ENCODE data around the gene LANCL2. TPM values are rescaled to one million over a fixed set of nuclear protein-coding genes. Genes with fewer than 3 reads are reported as not detected.

LANCL2 gene
- total and polyA plus RNA-seq, 3 experiments from 2014 or later: 7.4 to 24.1 (median 22.1) TPM

- Histone ChIP-seq H3K9me3 (ENCODE audit: low read length) (no peaks in the 10 kb centered on the region), H3K27me3 (ENCODE audit: insufficient read depth, low read length, poor library complexity, severe bottlenecking) (no peaks in the 10 kb centered on the region), H3K36me3 (ENCODE audit: insufficient read depth, low read length) (no peaks in the 10 kb centered on the region), H3K27ac (ENCODE audit: low read depth, low read length) (no peak overlapping the region), H3K4me3 (ENCODE audit: low read length) (no peak overlapping the region), H3K4me1 (ENCODE audit: insufficient read depth, low read length) (peaks cover 16% of the 10 kb centered on the region)
- peaks cover 0 to 1% of the 10 kb centered on the region in 2 donors for H3K27me3 Mint-ChIP-seq
- ChIA-PET CTCF (no interaction called here), POLR2A (no interaction called here)
- H3K36me3 Mint-ChIP-seq: no peaks in the 10 kb centered on the region
- H3K4me3 Mint-ChIP-seq: no peak overlapping the region
- H3K9me3 Mint-ChIP-seq: no peaks in the 10 kb centered on the region
- DNase-seq: no peak
- H3K27ac Mint-ChIP-seq: no peak overlapping the region
- H3K4me1 Mint-ChIP-seq: peaks cover 21 to 50% (median 30%) of the 10 kb centered on the region in 3 donors
Measured at GRCh38 chr7:55441002-55441401, 75.9 kb downstream of the LANCL2 start.

DNA sequence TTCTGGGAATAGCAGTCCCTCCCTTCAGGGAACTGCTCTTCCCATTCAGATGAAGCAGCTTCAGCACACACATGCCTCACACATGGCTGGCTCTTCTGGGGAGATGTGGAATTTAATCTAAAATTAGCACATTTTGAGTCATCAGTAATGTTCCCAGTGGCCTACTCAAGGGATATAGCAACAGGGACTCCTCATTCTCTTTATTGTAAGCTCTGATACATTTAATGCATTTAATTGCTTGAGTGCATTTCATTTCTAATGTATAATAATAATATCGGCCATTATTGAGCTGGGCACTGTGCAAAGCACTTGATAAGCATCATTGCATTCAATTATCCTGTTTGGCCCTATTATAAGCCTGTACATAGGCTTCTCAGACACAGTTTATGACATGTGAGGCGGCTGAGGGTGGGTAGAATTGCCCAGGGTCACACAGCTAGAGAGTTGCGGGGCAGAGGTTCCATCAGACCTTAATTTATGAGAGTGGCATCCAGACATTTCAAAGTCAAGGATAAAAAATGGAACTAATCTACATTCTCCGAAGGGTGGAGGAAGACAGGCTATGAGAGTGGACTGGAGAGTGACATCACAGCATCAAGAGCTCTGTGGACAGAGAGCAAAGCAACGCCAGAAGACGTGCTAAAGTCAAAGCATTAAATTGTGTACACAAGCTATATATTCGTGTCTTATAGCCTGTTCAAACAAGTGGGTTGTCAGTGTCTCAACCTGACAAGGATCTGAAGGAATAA, 76.8 kb downstream of the LANCL2 start:
- Histone ChIP-seq H3K36me3 (ENCODE audit: insufficient read depth, low read length) (no peaks in the 10 kb centered on the region), H3K27ac (ENCODE audit: low read depth, low read length) (no peak overlapping the region), H3K4me1 (ENCODE audit: insufficient read depth, low read length) (peaks cover 16% of the 10 kb centered on the region), H3K27me3 (ENCODE audit: insufficient read depth, low read length, poor library complexity, severe bottlenecking) (no peaks in the 10 kb centered on the region), H3K9me3 (ENCODE audit: low read length) (no peaks in the 10 kb centered on the region), H3K4me3 (ENCODE audit: low read length) (no peak overlapping the region)
- H3K4me3 Mint-ChIP-seq: no peak overlapping the region
- peak overlapping the region in 1 of 8 donors; percentile 3 for H3K27ac Mint-ChIP-seq
- ChIA-PET CTCF (interaction anchor here (1.0 kb wide), 1 partner anchor 9 kb away, joined by 3 read pairs; no protein-coding TSS in a partner anchor), POLR2A (no interaction called here)
- H3K4me1 Mint-ChIP-seq: peaks cover 21 to 50% (median 39%) of the 10 kb centered on the region in 3 donors
- H3K36me3 Mint-ChIP-seq: peaks cover 0 to 1% (median 0%) of the 10 kb centered on the region in 3 donors
- no peaks in the 10 kb centered on the region for H3K9me3 Mint-ChIP-seq
- H3K27me3 Mint-ChIP-seq: peaks cover 0 to 1% of the 10 kb centered on the region in 2 donors
- DNase-seq: no peak

DNA sequence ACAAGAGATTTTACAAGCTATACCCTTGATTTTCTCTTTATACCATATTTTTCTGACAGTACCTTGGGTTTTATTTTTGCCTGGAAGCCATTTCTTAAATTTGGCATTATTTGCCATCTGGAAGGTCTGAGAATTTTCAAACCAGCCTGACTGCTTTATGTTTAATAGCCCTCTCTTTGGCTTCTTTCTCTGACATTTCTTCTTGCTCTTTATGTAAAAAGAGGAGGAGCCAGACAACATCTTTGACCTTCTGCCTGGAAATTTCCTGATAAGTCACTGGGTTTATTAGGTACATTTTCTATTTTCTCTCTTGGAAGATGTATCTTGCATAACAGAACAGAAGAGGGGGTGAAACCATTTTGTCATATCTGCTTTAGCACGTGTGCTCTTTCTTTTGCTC, 79.6 kb downstream of the LANCL2 start:
- H3K36me3 ChIP-seq (ENCODE audit: insufficient read depth, low read length): no peaks in the 10 kb centered on the region
- Mint-ChIP-seq H3K4me3 (no peak overlapping the region), H3K36me3 (peaks cover 0 to 3% (median 1%) of the 10 kb centered on the region in 3 donors), H3K4me1 (peaks cover 11 to 32% (median 28%) of the 10 kb centered on the region in 3 donors), H3K27me3 (no peaks in the 10 kb centered on the region), H3K27ac (peak overlapping the region in 2 of 8 donors; percentile 4 to 5), H3K9me3 (no peaks in the 10 kb centered on the region)
- H3K27me3 ChIP-seq (ENCODE audit: insufficient read depth, low read length, poor library complexity, severe bottlenecking): no peaks in the 10 kb centered on the region
- POLR2A ChIA-PET: interaction anchor here (0.6 to 0.7 kb wide), 2 partner anchors 14 to 686 kb away, joined by 3 read pairs; partner anchors contain the start of gene SEC61G
- H3K4me3 ChIP-seq (ENCODE audit: low read length): no peak overlapping the region
- no peaks in the 10 kb centered on the region for H3K9me3 ChIP-seq (ENCODE audit: low read length)
- no peak overlapping the region for H3K27ac ChIP-seq (ENCODE audit: low read depth, low read length)
- CTCF ChIA-PET: no interaction called here
- DNase-seq: no peak
- H3K4me1 ChIP-seq (ENCODE audit: insufficient read depth, low read length): peaks cover 5% of the 10 kb centered on the region

DNA sequence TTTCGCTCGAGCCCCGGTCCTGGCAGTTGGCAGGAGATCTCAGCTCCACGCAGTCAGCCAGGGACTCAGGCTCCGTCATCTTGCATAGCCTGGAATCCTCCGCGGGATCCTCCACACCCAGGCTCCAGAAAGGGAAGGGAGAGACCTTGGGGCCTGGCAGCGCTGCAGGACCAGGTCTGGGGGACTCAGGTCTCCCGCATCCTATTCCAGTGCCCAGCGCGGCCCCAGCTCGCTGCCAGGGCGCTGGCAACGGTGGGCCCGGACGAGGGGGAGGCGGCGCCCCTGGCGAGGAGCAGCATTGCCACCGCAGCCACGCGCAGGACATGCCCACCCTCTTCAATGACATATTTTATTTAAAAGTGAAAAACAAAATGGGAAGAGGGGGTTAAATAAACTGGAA, 83.4 kb downstream of the LANCL2 start:
- H3K4me1 Mint-ChIP-seq: peaks cover 22 to 47% (median 41%) of the 10 kb centered on the region in 3 donors
- CTCF ChIA-PET: no interaction called here
- H3K9me3 Mint-ChIP-seq: no peaks in the 10 kb centered on the region
- no peak overlapping the region for H3K27ac Mint-ChIP-seq
- H3K27ac ChIP-seq (ENCODE audit: low read depth, low read length): no peak overlapping the region
- peaks cover 0 to 10% (median 5%) of the 10 kb centered on the region in 3 donors for H3K36me3 Mint-ChIP-seq
- DNase-seq: no peak
- H3K4me1 ChIP-seq (ENCODE audit: insufficient read depth, low read length): peaks cover 11% of the 10 kb centered on the region
- H3K9me3 ChIP-seq (ENCODE audit: low read length): no peaks in the 10 kb centered on the region
- H3K4me3 Mint-ChIP-seq: no peak overlapping the region
- no peaks in the 10 kb centered on the region for H3K27me3 ChIP-seq (ENCODE audit: insufficient read depth, low read length, poor library complexity, severe bottlenecking)
- POLR2A ChIA-PET: no interaction called here
- no peak overlapping the region for H3K4me3 ChIP-seq (ENCODE audit: low read length)
- no peaks in the 10 kb centered on the region for H3K36me3 ChIP-seq (ENCODE audit: insufficient read depth, low read length)
- H3K27me3 Mint-ChIP-seq: no peaks in the 10 kb centered on the region

- no peak for DNase-seq
- peaks cover 13% of the 10 kb centered on the region for H3K4me1 ChIP-seq (ENCODE audit: insufficient read depth, low read length)
- no peaks in the 10 kb centered on the region for H3K9me3 ChIP-seq (ENCODE audit: low read length)
- Mint-ChIP-seq H3K9me3 (no peaks in the 10 kb centered on the region), H3K4me3 (no peak overlapping the region), H3K27me3 (no peaks in the 10 kb centered on the region), H3K27ac (no peak overlapping the region), H3K36me3 (peaks cover 0 to 10% (median 5%) of the 10 kb centered on the region in 3 donors), H3K4me1 (peaks cover 28 to 53% (median 48%) of the 10 kb centered on the region in 3 donors)
- ChIA-PET POLR2A (no interaction called here), CTCF (no interaction called here)
- no peaks in the 10 kb centered on the region for H3K27me3 ChIP-seq (ENCODE audit: insufficient read depth, low read length, poor library complexity, severe bottlenecking)
- no peaks in the 10 kb centered on the region for H3K36me3 ChIP-seq (ENCODE audit: insufficient read depth, low read length)
- no peak overlapping the region for H3K27ac ChIP-seq (ENCODE audit: low read depth, low read length)
- H3K4me3 ChIP-seq (ENCODE audit: low read length): no peak overlapping the region
Measured at GRCh38 chr7:55449205-55449991, 84.3 kb downstream of the LANCL2 start.

GRCh38 chr7:55449992-55450535, 84.9 kb downstream of the LANCL2 start:
- peaks cover 30 to 57% (median 49%) of the 10 kb centered on the region in 3 donors for H3K4me1 Mint-ChIP-seq
- Histone ChIP-seq H3K4me3 (ENCODE audit: low read length) (no peak overlapping the region), H3K4me1 (ENCODE audit: insufficient read depth, low read length) (peaks cover 13% of the 10 kb centered on the region), H3K27ac (ENCODE audit: low read depth, low read length) (no peak overlapping the region), H3K9me3 (ENCODE audit: low read length) (no peaks in the 10 kb centered on the region), H3K27me3 (ENCODE audit: insufficient read depth, low read length, poor library complexity, severe bottlenecking) (no peaks in the 10 kb centered on the region), H3K36me3 (ENCODE audit: insufficient read depth, low read length) (no peaks in the 10 kb centered on the region)
- CTCF ChIA-PET: no interaction called here
- no peak for DNase-seq
- H3K27ac Mint-ChIP-seq: no peak overlapping the region
- H3K36me3 Mint-ChIP-seq: peaks cover 5 to 10% (median 5%) of the 10 kb centered on the region in 3 donors
- no peaks in the 10 kb centered on the region for H3K9me3 Mint-ChIP-seq
- H3K4me3 Mint-ChIP-seq: peak overlapping the region in 1 of 7 donors; percentile 71
- POLR2A ChIA-PET: no interaction called here
- H3K27me3 Mint-ChIP-seq: no peaks in the 10 kb centered on the region

GRCh38 chr7:55452971-55453370, 87.8 kb downstream of the LANCL2 start:
- Mint-ChIP-seq H3K4me1 (peaks cover 26 to 58% (median 56%) of the 10 kb centered on the region in 3 donors), H3K27me3 (no peaks in the 10 kb centered on the region), H3K4me3 (peak overlapping the region in 1 of 7 donors; percentile 18), H3K27ac (peak overlapping the region in 5 of 8 donors; percentile 18 to 85 (median 25)), H3K9me3 (peaks cover 0 to 11% (median 6%) of the 10 kb centered on the region in 5 donors), H3K36me3 (peaks cover 3 to 23% (median 9%) of the 10 kb centered on the region in 3 donors)
- ChIA-PET POLR2A (no interaction called here), CTCF (interaction anchor here (0.9 to 1.0 kb wide), 2 partner anchors 16 to 19 kb away, joined by 3 read pairs; no protein-coding TSS in a partner anchor)
- no peak overlapping the region for H3K27ac ChIP-seq (ENCODE audit: low read depth, low read length)
- H3K9me3 ChIP-seq (ENCODE audit: low read length): no peaks in the 10 kb centered on the region
- H3K4me1 ChIP-seq (ENCODE audit: insufficient read depth, low read length): peaks cover 13% of the 10 kb centered on the region
- H3K4me3 ChIP-seq (ENCODE audit: low read length): no peak overlapping the region
- no peaks in the 10 kb centered on the region for H3K27me3 ChIP-seq (ENCODE audit: insufficient read depth, low read length, poor library complexity, severe bottlenecking)
- H3K36me3 ChIP-seq (ENCODE audit: insufficient read depth, low read length): no peaks in the 10 kb centered on the region
- no peak for DNase-seq

DNA sequence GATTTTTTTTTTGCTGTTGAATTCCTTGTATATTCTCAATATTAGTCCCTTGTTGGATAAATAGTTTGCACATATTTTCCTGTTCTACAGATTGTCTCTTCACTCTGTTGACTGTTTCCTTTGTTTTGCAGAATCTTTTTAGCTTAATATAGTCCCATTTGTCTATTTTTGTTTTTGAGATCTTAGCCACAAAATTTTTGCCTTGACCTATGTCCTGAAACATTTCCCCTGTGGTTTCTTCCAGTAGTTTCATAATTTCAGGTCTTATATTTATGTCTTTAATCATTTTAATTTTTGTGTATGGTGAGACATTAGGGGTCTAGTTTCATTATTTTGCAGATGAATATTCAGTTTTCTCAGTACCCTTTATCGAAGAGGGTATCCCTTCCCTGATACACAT, 92.7 kb downstream of the LANCL2 start:
- H3K4me3 Mint-ChIP-seq: no peak overlapping the region
- DNase-seq: no peak
- peaks cover 3 to 49% (median 5%) of the 10 kb centered on the region in 3 donors for H3K36me3 Mint-ChIP-seq
- Histone ChIP-seq H3K9me3 (ENCODE audit: low read length) (no peaks in the 10 kb centered on the region), H3K4me3 (ENCODE audit: low read length) (no peak overlapping the region), H3K27ac (ENCODE audit: low read depth, low read length) (no peak overlapping the region), H3K4me1 (ENCODE audit: insufficient read depth, low read length) (peaks cover 18% of the 10 kb centered on the region), H3K36me3 (ENCODE audit: insufficient read depth, low read length) (no peaks in the 10 kb centered on the region), H3K27me3 (ENCODE audit: insufficient read depth, low read length, poor library complexity, severe bottlenecking) (no peaks in the 10 kb centered on the region)
- peaks cover 34 to 73% (median 64%) of the 10 kb centered on the region in 3 donors for H3K4me1 Mint-ChIP-seq
- POLR2A ChIA-PET: no interaction called here
- CTCF ChIA-PET: no interaction called here
- H3K27me3 Mint-ChIP-seq: no peaks in the 10 kb centered on the region
- H3K9me3 Mint-ChIP-seq: peaks cover 9 to 28% (median 23%) of the 10 kb centered on the region in 5 donors
- H3K27ac Mint-ChIP-seq: no peak overlapping the region
